ENCODE results near the gene ERRFI1.
A peak's percentile ranks its signal among the peaks of the same experiment; 100 is the strongest.
"Not testable (repeated sequence)": the region's sequence is repeated elsewhere in the genome, so short reads cannot be mapped to it uniquely, and the experiment has no call there.

Gene ERRFI1

DNA sequence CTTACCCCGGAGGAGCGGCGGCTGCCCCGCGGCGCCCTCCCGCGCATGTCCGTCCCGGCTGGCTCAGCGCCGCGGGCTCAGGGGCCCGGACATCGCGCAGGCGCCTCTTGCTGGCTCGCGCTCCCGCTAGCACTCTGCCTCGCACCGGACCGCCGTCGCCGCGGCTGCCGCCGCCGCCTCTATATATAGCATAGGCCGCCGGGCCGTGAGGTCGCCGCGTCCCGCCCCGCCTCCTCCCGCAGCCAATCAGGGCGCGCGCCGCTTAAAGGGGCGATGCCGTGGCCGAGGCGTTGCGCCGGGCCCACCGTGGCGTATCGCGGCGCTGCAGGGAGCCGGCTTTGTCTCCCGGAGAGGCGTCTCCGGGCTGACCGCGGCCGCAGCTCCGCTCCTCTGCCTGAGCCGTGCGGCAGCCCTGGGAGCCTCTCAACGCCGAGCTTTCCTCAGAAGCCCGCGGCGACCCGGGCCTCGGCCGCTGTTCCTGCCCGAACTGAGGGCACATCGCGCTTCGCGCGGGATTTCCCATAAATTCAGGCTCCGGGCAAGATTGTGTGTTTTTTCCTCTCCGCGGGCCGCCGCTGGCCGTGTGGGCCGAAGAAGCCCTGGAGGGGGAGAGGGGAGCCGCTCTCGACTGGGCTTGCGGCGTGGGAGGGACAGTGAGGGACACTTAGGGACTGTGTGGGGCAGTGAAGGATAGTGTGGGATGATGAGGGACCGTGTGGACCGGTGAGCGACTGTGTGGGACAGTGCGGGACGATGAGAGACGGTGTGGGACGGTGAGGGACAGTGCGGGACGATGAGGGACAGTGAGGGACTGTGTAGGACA is at the start of gene ERRFI1:
ERRFI1 (minus strand) TSS at position 157 of the 823 bp plus-strand sequence. CDS start 10,690 bp downstream, outside the sequence.
- DNase-seq, result peak; percentile 81

GRCh38 chr1:8075511-8076051 is 49.5 kb upstream of the ERRFI1 start:
- no peak for DNase-seq

- DNase-seq, result no peak
These were observed 47.2 kb upstream of the ERRFI1 start for GRCh38 chr1:8073112-8073855.

DNA sequence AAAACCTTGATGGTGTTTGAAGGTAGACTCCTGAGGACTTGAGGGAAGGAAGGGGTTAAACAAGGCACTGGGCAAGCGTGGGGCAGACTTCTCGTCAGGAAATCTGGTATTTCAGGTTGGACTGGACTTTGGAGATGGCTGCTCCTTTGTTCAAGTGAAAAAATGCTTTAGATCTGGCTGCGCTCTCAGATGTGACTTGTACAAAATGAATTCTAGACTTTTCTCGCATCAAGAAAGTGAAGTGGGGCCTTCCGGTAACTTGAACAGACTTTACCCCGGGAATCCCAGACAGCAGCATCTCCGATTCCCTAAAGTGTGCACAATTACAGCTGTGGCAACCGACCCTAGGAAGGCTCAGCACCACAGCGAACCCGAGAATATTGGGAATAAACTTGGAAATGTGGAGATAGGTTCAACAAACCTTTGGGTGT is 44.3 kb upstream of the ERRFI1 start:
- no peak for DNase-seq

DNA sequence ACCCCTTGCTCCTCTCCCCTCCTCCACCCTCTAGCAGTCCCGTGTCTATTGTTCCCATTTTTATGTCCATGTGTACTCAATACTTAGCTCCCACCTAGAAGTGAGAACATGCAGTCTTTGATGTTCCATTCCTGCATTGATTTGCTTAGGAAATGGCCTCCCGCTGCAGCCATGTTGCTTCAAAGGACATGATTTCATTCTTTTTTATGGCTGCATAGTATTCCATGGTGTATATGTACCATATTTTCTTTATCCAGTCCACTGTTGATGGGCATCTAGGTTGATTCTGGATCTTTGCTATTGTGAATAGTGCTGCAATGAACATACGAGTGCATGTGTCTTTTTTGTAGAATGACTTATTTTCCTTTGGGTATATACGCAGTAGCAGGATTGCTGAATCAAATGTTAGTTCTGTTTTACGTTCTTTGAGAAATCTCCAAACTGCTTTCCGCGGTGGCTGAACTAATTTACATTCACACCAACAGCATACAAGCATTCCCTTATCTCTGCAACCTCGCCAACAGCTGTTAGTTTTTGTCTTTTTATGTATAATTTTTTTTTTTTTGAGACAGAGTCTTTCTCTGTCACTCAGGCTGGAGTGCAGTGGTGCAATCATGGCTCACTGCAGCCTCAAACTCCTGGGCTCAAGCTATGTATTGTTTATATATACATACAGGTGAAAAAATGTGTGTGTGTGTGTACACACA is 43.7 kb upstream of the ERRFI1 start:
- DNase-seq, result not testable (repeated sequence)

- DNase-seq, result no peak
These were observed 39.3 kb upstream of the ERRFI1 start for GRCh38 chr1:8065369-8065768.

DNA sequence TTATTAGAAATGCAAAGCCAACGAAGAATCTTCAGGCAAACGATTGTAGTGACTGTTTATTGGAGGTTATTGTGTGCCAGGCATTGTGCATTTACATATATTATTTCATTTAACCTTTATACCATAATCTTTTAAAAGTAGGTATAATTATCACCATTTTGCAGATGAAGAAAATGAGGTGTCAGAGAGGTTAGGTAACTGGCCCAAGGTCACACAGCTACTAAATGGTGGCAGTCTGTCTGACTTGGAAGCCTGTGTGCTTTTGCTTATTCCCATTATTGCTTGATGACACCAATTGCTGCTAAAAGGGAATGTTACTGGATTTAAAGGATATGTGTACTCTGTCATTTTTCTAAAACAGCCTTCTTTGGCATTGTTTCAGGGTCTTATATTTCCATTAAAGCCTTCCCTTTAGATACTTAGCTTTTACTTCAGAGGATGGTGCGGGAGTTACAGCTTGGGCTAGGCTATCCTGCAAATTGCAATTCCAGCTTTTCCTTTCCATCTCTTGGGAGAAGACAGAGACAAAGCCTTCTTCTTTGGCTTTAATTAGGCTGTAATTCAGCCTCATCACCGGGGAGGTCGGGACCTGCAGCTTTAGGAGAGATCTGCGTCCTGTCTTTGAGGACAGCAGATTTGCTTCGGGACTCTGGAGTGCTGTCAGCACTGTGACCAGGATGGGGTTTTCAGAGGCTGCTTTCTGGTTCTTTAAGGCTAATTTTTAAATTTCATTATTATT is 37.4 kb upstream of the ERRFI1 start:
- DNase-seq, result no peak

DNA sequence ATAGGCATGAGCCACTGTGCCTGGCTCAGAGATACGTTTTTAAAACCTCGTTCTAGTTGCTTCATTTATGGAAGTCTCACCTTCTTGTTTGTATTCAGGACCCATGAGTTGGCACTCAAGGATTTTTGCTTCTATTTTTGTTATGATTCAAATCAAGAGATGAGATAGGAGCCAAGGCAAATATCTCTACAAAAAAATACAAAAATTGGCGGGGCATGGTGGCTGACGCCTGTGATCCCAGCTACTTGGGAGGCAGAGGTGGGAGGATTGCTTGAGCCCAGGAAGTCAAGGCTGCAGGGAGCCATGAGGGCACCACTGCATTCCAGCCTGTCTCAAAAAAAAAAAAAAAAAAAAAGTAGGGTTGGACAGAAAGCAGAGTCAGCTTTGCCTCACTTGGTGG is 36.8 kb upstream of the ERRFI1 start:
- DNase-seq, result no peak

GRCh38 chr1:8061673-8062386 is 35.7 kb upstream of the ERRFI1 start:
- no peak for DNase-seq

DNA sequence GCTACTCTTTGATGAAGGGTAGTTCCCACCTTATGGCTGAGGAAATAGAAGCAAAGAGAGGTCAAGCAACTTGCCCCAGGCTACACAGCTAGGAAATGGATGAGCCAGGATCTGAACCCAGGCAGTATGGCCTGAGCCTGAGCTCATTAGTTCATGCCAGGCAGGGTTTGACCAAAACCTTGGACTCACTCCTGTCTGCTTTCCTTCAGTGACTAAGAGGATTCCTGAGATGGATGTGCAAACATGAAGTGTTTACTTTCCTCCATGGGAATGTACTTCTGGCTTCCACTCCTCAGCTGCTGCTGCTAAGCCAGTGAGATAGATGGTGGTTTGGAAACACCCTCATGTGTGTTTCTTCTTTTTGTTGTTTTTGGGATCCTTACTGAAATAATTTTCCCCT is 35.1 kb upstream of the ERRFI1 start:
- no peak for DNase-seq

DNA sequence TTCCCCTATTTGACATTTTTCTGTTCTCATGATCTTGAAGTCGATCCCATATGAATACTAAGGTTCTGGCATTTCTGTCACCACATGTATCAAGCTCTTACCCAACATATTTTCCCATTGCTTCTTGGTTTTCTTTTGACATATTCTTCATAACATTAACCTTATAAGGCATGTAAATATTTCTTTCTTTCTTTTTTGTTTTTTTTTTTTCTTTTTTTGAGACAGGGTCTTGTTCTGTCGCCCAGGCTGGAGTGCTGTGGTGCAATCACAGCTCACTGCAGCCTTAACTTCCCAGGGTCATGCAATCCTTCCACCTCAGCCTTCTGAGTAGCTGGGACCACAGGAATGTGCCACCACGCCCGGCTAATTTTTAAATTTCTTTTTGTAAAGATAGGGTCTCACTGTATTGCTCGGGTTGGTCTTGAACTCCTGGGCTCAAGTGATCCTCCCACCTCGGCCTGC is 33.1 kb upstream of the ERRFI1 start:
- DNase-seq, result no peak

DNA sequence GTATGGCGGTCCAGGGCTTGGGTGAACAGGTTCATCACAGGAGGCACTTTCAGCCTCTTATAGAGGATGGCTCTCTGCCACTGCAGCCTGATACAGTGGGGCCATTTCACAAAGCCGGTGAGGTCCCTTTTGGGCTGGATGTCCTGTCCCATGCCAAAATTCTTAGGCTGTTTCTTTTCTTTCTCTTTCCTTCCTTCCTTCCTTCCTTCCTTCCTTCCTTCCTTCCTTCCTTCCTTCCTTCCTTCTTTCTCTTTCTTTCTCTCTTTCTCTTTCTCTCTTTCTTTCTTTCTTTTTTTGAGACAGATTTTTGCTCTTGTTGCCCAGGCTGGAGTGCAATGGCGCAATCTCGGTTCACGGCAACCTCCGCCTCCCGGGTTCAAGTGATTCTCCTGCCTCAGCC is 31.7 kb upstream of the ERRFI1 start:
- DNase-seq, result not testable (repeated sequence)

DNA sequence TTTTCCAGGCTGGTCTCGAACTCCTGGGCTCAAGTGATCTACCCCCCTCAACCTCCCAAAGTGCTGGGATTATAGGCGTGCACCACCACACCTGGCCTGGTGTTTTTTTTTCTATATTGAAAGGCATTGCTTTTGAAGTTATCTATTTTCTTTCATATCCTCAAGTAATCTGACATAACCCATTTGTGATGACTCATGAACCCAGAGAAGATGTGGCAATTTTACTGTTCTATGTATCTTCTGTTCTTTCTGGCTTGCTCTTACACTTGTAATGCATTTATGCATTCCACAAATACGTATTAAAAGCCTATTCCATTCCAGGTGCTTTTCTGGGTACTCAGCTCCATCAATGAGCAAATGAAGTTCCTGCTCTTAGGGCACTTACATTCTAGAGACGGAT is 29.9 kb upstream of the ERRFI1 start:
- no peak for DNase-seq

DNA sequence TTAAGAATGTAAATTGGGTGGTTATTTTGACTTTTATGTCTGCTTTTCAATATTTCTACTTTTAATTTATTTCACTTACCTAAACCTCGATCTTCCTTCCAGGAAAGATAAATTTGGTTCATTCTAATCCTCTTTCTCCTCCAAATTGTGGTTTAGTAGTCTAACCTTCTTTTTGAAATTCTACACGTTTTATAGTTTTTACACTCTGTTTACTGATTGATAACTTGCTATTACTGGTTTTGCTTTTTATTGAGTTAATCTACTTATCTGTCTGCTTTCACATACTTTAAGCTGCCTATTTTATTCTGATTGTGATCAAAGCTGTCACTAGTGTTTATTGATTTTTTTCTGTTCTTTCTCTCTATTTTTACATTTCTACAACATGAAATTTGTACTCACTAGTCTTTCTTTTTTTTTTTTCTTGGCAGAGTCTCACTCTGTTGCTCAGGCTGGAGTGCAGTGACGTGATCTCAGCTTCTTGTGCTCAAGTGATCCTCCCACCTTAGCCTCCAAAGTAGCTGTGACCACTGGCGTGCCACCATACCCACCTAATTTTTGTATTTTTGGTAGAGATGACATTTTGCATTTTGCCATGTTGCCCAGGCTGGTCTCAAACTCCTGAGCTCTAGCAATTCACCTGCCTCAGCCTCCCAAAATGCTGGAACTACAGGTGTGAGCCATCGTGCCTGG is 27.9 kb upstream of the ERRFI1 start:
- no peak for DNase-seq

- DNase-seq, result no peak
These were observed 25.5 kb upstream of the ERRFI1 start for GRCh38 chr1:8051650-8052049.

GRCh38 chr1:8049229-8049628 is 23.1 kb upstream of the ERRFI1 start:
- not testable (repeated sequence) for DNase-seq

GRCh38 chr1:8047686-8048445 is 21.8 kb upstream of the ERRFI1 start:
- no peak for DNase-seq

DNA sequence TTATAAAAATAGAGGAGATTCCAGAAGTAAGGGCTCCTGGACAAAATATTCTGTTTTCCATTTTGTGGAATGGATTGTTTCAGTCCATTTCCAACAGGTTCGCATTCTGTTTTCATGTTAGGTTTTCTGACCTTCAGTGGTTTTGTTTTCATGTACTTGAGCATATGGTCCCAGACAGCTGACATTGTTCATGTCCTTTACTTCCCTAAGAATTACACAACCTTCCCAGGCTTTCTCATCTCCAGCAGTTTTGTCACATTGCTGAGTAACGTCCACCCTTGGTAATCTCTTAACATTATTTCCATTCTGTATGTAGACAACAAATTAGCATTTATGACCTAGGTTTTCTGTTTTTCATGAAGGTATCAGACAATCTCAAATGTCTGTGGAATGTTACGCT is 21.0 kb upstream of the ERRFI1 start:
- no peak for DNase-seq

- DNase-seq, result no peak
These were observed 20.3 kb upstream of the ERRFI1 start for GRCh38 chr1:8046391-8046790.

DNA sequence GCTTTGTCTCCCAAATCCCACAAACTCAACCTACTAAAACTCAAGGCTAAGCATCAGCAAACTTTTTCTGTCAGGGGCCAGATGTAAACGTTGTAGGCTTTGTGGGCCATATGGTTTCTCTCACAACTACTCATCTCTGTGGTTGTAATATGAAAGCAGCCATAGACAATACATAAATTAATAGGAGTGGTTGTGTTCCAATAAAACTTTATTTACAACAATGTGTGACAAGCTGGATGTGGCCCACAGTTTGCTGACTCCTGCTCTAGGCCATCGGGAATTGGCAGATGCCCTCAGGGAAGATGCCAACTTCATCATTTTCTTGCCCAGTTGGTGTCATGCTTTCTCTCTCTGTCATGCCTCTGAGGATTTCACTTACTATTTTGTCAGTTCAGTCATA is 17.5 kb upstream of the ERRFI1 start:
- no peak for DNase-seq
